CD14-positive monocyte (primary cell): Measurements from ENCODE around the gene IFNGR1. TPM values are rescaled to one million over a fixed set of nuclear protein-coding genes. Genes with fewer than 3 reads are reported as not detected.
A peak's percentile ranks its signal among the peaks of the same experiment; 100 is the strongest.

Source experiments
- DNase-seq, 3 donors: peaks; one replicate each; pipeline ENCODE4 v3.0.0-alpha.2; 2011 to 2022
- H2AFZ ChIP-seq: 2 replicates; pipeline ENCODE4 v1.6.0; 2012; ENCODE audit warnings: mild to moderate bottlenecking, low read depth, low read length, inconsistent platforms; ENCODE audit not compliant: insufficient read depth, poor library complexity, severe bottlenecking
- H3K27ac ChIP-seq, 2 donors: 1 replicate in 1 of 2; 2 replicates in 1 of 2; pipeline ENCODE4 v1.5.1; 2012 to 2013; ENCODE audit warnings: low read length in 2 of 2, control low read depth in 1 of 2, inconsistent platforms in 1 of 2, low read depth in 1 of 2, mild to moderate bottlenecking in 1 of 2
- H3K27me3 ChIP-seq, 2 donors: one replicate each; pipeline versions ENCODE4 v1.6.0 to v1.6.1; 2011 to 2013; ENCODE audit warnings: low read length in 2 of 2; ENCODE audit not compliant: control insufficient read depth in 2 of 2, insufficient read depth in 2 of 2
- H3K36me3 ChIP-seq, 2 donors: replicated peaks in 1 of 2; 1 replicate in 1 of 2; 2 replicates in 1 of 2; pipeline versions ENCODE4 v1.5.1 to v1.6.1; 2012 to 2013; ENCODE audit warnings: low read length in 2 of 2, control low read depth in 1 of 2, inconsistent platforms in 1 of 2, mild to moderate bottlenecking in 1 of 2; ENCODE audit not compliant: insufficient read depth in 2 of 2, control insufficient read depth in 1 of 2
- H3K4me1 ChIP-seq, 2 donors: 1 replicate in 1 of 2; 2 replicates in 1 of 2; pipeline versions ENCODE4 v1.5.1 to v1.6.1; 2012 to 2013; ENCODE audit warnings: low read length in 2 of 2, control low read depth in 1 of 2, inconsistent platforms in 1 of 2, mild to moderate bottlenecking in 1 of 2, moderate library complexity in 1 of 2; ENCODE audit not compliant: insufficient read depth in 2 of 2, control insufficient read depth in 1 of 2
- H3K4me2 ChIP-seq: replicated peaks from 2 replicates; pipeline ENCODE3; 2012; ENCODE audit warnings: low read length, moderate library complexity, mild to moderate bottlenecking; ENCODE audit not compliant: poor library complexity, severe bottlenecking; ENCODE audit errors: extremely low read depth
- H3K4me3 ChIP-seq, 3 experiments: fragments of 200-600 bp in 1 of 3; sonication (generic) in 1 of 3; replicated peaks in 1 of 3; 1 replicate in 2 of 3; 2 replicates in 1 of 3; pipeline ENCODE4 v1.5.1; 2011 to 2013; ENCODE audit warnings: low read length in 3 of 3, mild to moderate bottlenecking in 3 of 3, control low read depth in 2 of 3, low read depth in 2 of 3, inconsistent platforms in 1 of 3, moderate library complexity in 1 of 3
- H3K79me2 ChIP-seq: 2 replicates; pipeline ENCODE4 v1.6.0; 2012; ENCODE audit warnings: mild to moderate bottlenecking, control low read depth, inconsistent platforms, low read length, moderate library complexity; ENCODE audit not compliant: insufficient read depth
- H3K9ac ChIP-seq: 2 replicates; pipeline ENCODE4 v1.6.0; 2017; ENCODE audit warnings: low read length, mild to moderate bottlenecking; ENCODE audit not compliant: insufficient read depth, poor library complexity, severe bottlenecking
- H3K9me3 ChIP-seq, 2 donors: replicated peaks in 1 of 2; 1 replicate in 1 of 2; 2 replicates in 1 of 2; pipeline versions ENCODE4 v1.5.1 to v1.6.1; 2012 to 2013; ENCODE audit warnings: low read length in 2 of 2, control low read depth in 1 of 2; ENCODE audit not compliant: control insufficient read depth in 1 of 2, insufficient read depth in 1 of 2
- H4K20me1 ChIP-seq: 2 replicates; pipeline ENCODE4 v1.6.0; 2012; ENCODE audit warnings: mild to moderate bottlenecking, low read length, control low read depth, moderate library complexity; ENCODE audit not compliant: insufficient read depth
- H3K27ac Mint-ChIP-seq, 7 donors: one replicate each; pipeline ENCODE4 v1.8.0; 2020; ENCODE audit warnings: mild to moderate bottlenecking in 7 of 7, mixed read lengths in 7 of 7, moderate library complexity in 6 of 7, inconsistent platforms in 2 of 7
- H3K27me3 Mint-ChIP-seq, 3 donors: one replicate each; pipeline ENCODE4 v1.8.0; 2021 to 2022; ENCODE audit warnings: low read depth in 3 of 3, mild to moderate bottlenecking in 3 of 3, mixed read lengths in 3 of 3, moderate library complexity in 3 of 3, inconsistent platforms in 1 of 3
- H3K36me3 Mint-ChIP-seq, 2 donors: one replicate each; pipeline ENCODE4 v1.8.0; 2020; ENCODE audit warnings: mixed read lengths in 2 of 2, inconsistent platforms in 1 of 2, mild to moderate bottlenecking in 1 of 2
- H3K4me1 Mint-ChIP-seq: one replicate; pipeline ENCODE4 v1.8.0; 2020; ENCODE audit warnings: mild to moderate bottlenecking, mixed read lengths
- H3K4me3 Mint-ChIP-seq, 2 donors: one replicate each; pipeline ENCODE4 v1.8.0; 2020; ENCODE audit warnings: mild to moderate bottlenecking in 2 of 2, mixed read lengths in 2 of 2, moderate library complexity in 1 of 2
- H3K9me3 Mint-ChIP-seq, 7 donors: one replicate each; pipeline ENCODE4 v1.8.0; 2020 to 2022; ENCODE audit warnings: mixed read lengths in 7 of 7, mild to moderate bottlenecking in 6 of 7, moderate library complexity in 6 of 7, inconsistent platforms in 2 of 7
- CTCF ChIP-seq: fragments of 200-600 bp; IDR thresholded peaks from one replicate; pipeline ENCODE4 v1.8.0; 2022; ENCODE audit warnings: antibody characterized with exemption, mild to moderate bottlenecking
- WGBS: methylation state at CpG from one replicate; pipeline ENCODE4 v1.1.5; 2013; ENCODE audit warnings: missing lambda C conversion rate; ENCODE audit not compliant: insufficient coverage; 5-methylcytosine and 5-hydroxymethylcytosine counted together
- intact Hi-C, 2 donors: fragments of 100-400 bp; cut with micrococcal nuclease; formaldehyde crosslinking; loops; one replicate each; pipeline versions ENCODE4 v1.15.0 to v1.15.1; 2023
- polyA plus RNA-seq, 3 donors: library from polyadenylated mRNA; depleted of rRNA in 1 of 3; unstranded in 2 of 3; stranded (reverse) in 1 of 3; fragments of 300-500 nt in 2 of 3; fragments of >200 nt in 1 of 3; fragmentation: Illumina TruSeq in 2 of 3; gene quantifications; 1 replicate in 2 of 3; 2 replicates in 1 of 3; pipeline ENCODE4 v1.2.3, GENCODE V29; 2012 to 2021

IFNGR1 gene
- polyA plus RNA-seq, 3 donors, result 204 to 372 (median 364) TPM

- TF ChIP-seq CTCF, result peak; percentile 8
- peak overlapping the region; percentile 84 to 94 (median 91) for H3K27ac Mint-ChIP-seq
- no peaks in the 10 kb centered on the region for H3K79me2 ChIP-seq
- H3K9ac ChIP-seq, result no peak overlapping the region
- 50% methylated on average over 2 of the region's 5 CpGs for WGBS
- H3K4me3 Mint-ChIP-seq, result no peak overlapping the region
- H3K27me3 ChIP-seq, result no peaks in the 10 kb centered on the region
- peak overlapping the region; percentile 67 to 78 for H3K27ac ChIP-seq
- H3K4me1 Mint-ChIP-seq, result peaks cover 85% of the 10 kb centered on the region
- H3K9me3 Mint-ChIP-seq, result peaks cover 0 to 3% (median 0%) of the 10 kb centered on the region in 7 donors
- H3K36me3 ChIP-seq, result no peaks in the 10 kb centered on the region
- peaks cover 0 to 2% of the 10 kb centered on the region in 2 donors for H3K36me3 Mint-ChIP-seq
- H3K4me3 ChIP-seq, result peak overlapping the region in 1 of 3 experiments; percentile 13
- DNase-seq, result peak; percentile 70 to 79 (median 75)
- H3K4me2 ChIP-seq, result peak overlapping the region; percentile 26
- no peak overlapping the region for H2AFZ ChIP-seq
- no peaks in the 10 kb centered on the region for H3K9me3 ChIP-seq
- H3K4me1 ChIP-seq, result peaks cover 88 to 93% of the 10 kb centered on the region in 2 donors
- H4K20me1 ChIP-seq, result no peaks in the 10 kb centered on the region
- intact Hi-C loops, result loop anchor here in 1 of 2 donors (5.0 to 10.0 kb wide), 2 partner anchors 73 to 446 kb away; no protein-coding TSS in a partner anchor
- no peaks in the 10 kb centered on the region for H3K27me3 Mint-ChIP-seq
Measured at GRCh38 chr6:137230547-137230946, 11.4 kb upstream of the IFNGR1 start.

- Histone ChIP-seq H2AFZ (no peak overlapping the region), H3K9me3 (no peaks in the 10 kb centered on the region), H3K9ac (no peak overlapping the region), H3K36me3 (no peaks in the 10 kb centered on the region), H3K4me1 (peaks cover 86 to 92% of the 10 kb centered on the region in 2 donors), H4K20me1 (no peaks in the 10 kb centered on the region), H3K27me3 (no peaks in the 10 kb centered on the region), H3K79me2 (no peaks in the 10 kb centered on the region), H3K4me3 (no peak overlapping the region), H3K27ac (no peak overlapping the region), H3K4me2 (no peak overlapping the region)
- Mint-ChIP-seq H3K9me3 (peaks cover 0 to 7% (median 0%) of the 10 kb centered on the region in 7 donors), H3K27ac (peak overlapping the region in 3 of 7 donors; percentile 14 to 92 (median 52)), H3K36me3 (peaks cover 0 to 2% of the 10 kb centered on the region in 2 donors), H3K4me1 (peaks cover 86% of the 10 kb centered on the region), H3K27me3 (peaks cover 0 to 5% (median 0%) of the 10 kb centered on the region in 3 donors), H3K4me3 (no peak overlapping the region)
- no CpG with 5 or more reads among the region's 3 CpGs for WGBS
- no peak for DNase-seq
- TF ChIP-seq CTCF, result no peak
- intact Hi-C loops, result no loop called here
Measured at GRCh38 chr6:137229075-137229759, 10.0 kb upstream of the IFNGR1 start.
